ENCODE measurements around the gene PIP4P1.

- TF ChIP-seq POLR2A (IDR thresholded peaks at IDR 0.05) (no peak), CTCF (IDR thresholded peaks at IDR 0.05) (no peak)
Measured at GRCh38 chr14:20487396-20487725, 26.1 kb upstream of the PIP4P1 start.

Measured in ovary (tissue), 3 donors.